GM19372 (cell line): ENCODE measurements around the gene DENND1A.

Experiments used
- ATAC-seq: cut with Tn5 transposase; IDR thresholded peaks from one replicate; pipeline ENCODE4 v1.9.1; 2021; ENCODE audit warnings: mild to moderate bottlenecking, low read depth, moderate library complexity; ENCODE audit not compliant: unreplicated experiment

Gene DENND1A

GRCh38 chr9:123390337-123391135, 539.4 kb downstream of the DENND1A start:
- no peak for ATAC-seq

- ATAC-seq, result no peak
These were observed 540.2 kb downstream of the DENND1A start for GRCh38 chr9:123389698-123390097.

DNA sequence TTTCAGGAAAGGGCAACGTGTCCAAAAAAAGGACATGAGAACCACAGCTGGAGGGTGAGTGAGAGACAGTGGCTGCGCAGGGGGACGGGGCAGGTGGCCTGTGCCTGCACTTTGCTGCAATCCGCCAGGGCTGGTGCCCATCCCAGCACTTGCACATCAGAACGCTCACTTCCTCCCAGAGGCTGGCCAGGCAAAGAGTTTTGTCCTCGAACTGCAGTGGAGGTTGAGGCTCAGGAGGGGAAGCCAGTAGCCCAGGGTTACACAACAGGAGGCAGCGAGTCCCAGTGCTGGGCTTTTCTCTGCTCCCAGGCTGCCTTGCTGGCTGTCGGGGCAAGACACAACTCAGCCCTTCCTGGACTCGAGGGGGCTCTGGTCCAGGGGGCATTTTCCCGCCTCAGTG, 540.9 kb downstream of the DENND1A start:
- ATAC-seq, result no peak

DNA sequence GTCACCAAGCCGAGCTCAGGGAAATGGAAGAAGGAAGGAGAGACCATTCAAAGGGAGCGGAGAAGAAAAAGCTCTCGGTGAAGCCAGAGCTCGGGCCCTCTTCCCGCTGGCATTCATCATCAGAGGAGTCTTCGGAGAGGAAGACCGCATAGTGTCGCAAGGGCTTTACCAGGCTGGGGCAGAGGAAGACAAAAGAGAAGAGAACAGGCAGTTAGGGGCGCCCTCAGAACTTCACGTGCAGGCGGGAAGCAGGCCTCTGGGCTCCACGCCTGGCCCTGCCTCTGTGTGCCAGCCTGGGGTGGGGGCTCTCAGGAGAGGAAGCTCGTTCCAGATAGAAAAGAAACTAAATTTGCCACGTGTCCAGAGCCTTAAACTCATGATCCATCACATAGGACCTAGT, 542.2 kb downstream of the DENND1A start:
- no peak for ATAC-seq

GRCh38 chr9:123383512-123384170, 546.3 kb downstream of the DENND1A start:
- ATAC-seq, result no peak

- ATAC-seq, result no peak
These were observed 547.0 kb downstream of the DENND1A start for GRCh38 chr9:123382653-123383511.

DNA sequence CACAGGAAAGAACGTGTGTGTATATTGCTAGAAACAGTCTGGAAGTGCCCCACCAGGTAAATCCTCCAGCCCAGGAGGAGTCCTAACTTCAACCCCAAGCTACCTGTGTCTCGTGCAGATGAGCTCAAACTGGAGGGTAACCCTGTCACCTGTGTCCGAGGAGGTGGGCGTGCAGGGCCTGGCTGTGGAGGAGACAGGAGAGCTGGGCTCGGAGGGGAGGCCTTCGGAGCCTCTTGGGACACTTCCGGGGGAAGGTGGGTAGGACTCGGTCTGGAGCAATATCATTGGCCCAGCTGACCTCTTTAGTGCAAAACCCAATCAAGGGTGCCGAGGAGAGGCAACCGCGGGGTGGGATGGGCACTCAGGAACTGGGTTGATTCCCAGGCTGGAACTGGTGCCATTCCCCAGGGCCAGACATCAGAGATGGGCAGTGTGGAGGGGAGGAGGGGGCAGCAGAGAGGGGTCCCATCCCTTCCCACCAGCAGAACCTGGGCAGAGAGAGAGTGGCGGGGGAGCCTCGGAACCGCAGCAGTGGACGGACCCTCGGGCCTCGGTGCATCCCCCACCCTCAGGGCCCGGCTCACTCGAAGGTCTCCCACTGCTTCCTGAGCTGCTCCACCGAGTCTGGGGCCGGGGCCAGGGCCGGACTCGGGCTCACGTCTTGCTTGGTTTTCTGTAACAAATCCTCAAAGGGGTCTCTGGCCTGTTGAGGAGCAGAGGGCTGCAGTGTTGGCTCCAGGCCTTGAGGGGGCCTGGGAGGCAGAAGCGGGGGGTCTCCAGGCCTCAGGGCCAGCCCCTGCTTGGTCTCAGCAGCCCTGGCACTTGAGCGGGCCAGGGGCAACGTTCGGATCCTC, 548.8 kb downstream of the DENND1A start:
- ATAC-seq, result no peak

DNA sequence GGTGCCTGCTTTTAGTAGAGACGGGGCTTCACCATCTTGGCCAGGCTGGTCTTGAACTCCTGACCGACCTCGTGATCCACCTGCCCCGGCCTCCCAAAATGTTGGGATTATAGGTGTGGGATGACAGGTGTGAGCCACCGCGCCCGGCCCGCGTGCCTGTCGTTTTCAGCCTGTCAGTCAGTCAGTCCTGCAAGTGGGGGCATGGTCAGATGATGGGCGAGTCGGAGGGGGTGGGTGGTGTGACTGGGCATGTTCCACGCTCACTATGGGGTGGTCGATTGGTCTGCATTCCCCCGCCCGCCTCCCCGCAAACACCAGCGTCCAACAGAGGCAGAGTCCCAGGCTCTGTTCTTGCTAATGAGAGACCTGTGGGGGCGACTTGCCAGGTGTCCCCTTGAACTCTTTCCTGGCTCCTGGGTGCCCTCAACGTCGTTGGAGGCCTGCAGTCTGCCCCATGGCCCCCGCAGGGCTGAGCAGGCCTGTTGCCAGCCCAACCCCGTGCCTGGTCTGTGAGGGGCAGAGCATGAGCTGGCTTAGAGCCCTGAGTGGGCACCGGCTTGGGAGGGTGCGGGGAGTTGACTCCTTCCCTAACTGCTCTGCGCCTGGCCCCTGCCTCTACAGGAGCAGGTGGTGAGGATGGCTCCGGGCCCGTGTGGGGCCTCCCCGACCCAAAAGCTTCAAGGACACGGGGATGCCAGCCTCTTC, 550.8 kb downstream of the DENND1A start:
- no peak for ATAC-seq

- ATAC-seq, result no peak
These were observed 551.9 kb downstream of the DENND1A start for GRCh38 chr9:123378025-123378424.

DNA sequence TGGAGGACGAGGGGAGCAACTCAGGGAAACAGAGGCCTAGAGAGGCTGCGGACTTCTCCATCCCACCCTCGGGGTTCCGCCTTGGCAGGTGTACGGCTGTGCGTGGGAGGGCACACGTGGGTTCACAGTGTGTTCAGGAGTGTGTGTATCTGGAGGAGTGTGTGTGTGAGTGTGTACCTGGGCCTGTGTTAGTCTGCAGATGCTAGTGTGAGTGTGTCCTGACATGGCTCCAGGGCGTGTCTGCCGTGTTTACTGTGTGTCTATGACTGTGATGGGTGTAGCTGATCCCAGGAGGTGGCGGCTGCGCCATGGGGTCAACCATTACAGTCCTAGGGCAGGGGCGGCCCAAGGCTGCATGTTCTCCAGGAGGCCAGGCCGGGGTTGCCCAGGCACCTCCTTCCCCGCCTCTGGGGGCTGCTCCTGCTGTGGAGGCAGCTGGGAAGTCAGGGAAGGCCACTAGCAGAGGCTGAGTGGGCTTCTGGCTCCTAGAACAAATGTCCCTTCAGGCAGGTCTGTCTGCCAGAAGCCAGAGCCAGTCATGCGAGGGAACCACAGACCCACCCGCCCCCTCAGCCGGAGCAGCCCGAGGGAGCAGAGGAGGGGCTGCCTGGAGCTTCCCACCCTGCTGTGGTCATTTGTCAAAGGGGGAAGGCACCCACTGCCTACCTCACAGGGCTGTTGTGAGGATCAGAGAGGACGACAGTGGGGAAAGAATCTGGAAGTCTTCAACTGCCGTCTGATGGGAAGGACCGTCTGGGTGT, 552.5 kb downstream of the DENND1A start:
- no peak for ATAC-seq

DNA sequence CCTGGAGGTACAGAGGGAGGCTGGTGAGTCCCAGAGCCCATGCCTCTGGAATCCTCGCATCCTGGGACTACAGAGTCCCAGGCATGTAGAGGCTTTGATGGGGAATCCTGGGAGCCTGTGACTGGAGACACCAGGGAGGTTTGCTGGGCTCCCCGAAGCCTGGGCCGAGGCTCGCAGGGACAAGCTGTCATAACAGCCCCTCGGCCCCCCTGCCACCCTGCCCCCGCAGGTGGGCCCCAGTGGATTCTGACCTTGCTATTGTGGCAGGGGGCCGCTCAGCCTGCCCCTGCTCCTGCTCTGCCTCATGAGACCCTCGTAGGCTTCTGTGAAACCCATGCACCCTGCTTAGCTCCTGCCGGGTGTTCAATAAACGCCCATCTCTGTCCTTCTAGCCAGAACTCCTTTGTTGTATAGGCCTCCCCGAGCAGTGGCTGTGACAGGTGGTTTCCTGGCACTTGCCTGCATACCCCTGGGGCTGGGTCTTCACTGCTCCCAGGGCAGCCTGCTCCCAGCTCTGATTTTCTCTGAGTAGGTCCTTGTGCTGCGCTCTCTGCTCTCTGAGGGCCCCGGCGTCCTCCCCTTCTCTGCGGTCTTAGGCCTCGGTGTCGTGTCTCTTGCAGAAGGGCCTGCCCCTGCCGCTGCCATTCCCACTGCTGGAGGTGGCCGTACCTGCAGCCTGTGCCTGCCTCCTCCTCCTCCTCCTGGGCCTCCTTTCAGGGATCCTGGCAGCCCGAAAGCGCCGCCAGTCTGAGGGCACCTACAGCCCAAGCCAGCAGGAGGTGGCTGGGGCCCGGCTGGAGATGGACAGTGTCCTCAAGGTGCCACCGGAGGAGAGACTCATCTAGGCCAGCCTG, 553.5 kb downstream of the DENND1A start:
- no peak for ATAC-seq

- ATAC-seq, result no peak
These were observed 554.3 kb downstream of the DENND1A start for GRCh38 chr9:123375469-123376132.

- ATAC-seq, result no peak
These were observed 556.0 kb downstream of the DENND1A start for GRCh38 chr9:123373946-123374345.

GRCh38 chr9:123373447-123373923, 556.4 kb downstream of the DENND1A start:
- no peak for ATAC-seq

- ATAC-seq, result no peak
These were observed 557.0 kb downstream of the DENND1A start for GRCh38 chr9:123372766-123373446.

GRCh38 chr9:123371805-123372590, 557.9 kb downstream of the DENND1A start:
- ATAC-seq, result no peak
